ENCODE results near the gene BCL7A. TPM values are rescaled to one million over a fixed set of nuclear protein-coding genes. Genes with fewer than 3 reads are reported as not detected.

BCL7A gene
- polyA plus RNA-seq, 1 donor from 2014 or later: 51.3 TPM

DNA sequence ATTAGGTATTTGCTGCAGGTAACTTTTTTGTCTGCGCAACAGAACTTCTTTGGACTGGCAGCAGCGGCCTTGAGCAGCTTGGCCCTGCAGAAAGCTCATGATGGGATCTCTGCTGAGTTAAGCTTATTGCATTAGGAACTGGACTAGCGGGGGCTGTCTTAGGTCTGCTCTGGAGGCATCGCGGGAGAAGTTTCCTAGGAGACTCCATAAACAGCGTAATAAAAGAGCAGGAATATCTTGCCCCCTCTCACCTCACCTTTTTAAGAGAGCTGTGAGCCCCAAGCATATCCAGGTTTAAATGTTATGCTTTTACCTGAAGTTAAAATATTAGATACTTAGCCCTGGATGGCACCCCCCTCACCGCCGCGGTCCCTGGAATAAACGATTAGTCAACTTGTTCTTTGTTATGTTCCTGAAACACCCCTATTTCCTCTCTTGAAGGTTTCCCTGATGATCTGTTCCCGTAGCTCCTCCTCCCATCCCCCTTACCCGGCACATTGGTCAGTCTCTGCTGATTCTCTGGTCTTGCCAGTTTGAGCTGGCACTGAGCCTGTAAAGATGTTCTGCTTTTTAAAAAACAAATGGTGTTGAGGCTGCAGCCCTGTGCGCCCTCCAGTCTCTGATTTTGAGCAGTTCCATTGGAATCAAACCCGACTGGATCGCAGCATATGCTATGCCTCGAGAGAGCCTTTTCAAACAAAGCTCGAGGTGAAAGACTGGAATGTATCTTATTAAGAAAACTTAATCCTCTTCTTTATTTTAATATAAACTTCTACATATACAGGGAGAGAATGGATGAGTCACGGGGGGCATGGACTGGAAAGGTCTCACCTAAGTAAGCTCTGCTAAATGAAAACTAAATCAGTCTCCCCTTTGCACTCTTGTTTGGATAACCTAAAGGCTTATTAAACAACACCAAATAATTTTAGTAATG, 58.7 kb downstream of the BCL7A start:
- no peaks in the 10 kb centered on the region for H3F3A ChIP-seq (ENCODE audit: insufficient read depth, low read length, poor library complexity, severe bottlenecking)
- H3K9me2 ChIP-seq (ENCODE audit: insufficient read depth, low read length): no peaks in the 10 kb centered on the region
- no peak overlapping the region for H3K27ac ChIP-seq (ENCODE audit: low read length)
- H3K36me3 ChIP-seq (ENCODE audit: insufficient read depth, low read length): no peaks in the 10 kb centered on the region
- no peak overlapping the region for H2AFZ ChIP-seq (ENCODE audit: low read depth, low read length)
- TF ChIP-seq, protein P1, sequence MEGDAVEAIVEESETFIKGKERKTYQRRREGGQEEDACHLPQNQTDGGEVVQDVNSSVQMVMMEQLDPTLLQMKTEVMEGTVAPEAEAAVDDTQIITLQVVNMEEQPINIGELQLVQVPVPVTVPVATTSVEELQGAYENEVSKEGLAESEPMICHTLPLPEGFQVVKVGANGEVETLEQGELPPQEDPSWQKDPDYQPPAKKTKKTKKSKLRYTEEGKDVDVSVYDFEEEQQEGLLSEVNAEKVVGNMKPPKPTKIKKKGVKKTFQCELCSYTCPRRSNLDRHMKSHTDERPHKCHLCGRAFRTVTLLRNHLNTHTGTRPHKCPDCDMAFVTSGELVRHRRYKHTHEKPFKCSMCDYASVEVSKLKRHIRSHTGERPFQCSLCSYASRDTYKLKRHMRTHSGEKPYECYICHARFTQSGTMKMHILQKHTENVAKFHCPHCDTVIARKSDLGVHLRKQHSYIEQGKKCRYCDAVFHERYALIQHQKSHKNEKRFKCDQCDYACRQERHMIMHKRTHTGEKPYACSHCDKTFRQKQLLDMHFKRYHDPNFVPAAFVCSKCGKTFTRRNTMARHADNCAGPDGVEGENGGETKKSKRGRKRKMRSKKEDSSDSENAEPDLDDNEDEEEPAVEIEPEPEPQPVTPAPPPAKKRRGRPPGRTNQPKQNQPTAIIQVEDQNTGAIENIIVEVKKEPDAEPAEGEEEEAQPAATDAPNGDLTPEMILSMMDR (IDR thresholded peaks at IDR 0.05; ENCODE audit: poor library complexity, severe bottlenecking): no peak
- TF ChIP-seq RAD21 (conservative IDR thresholded peaks at IDR 0.05) (no peak), EZH2 (IDR thresholded peaks at IDR 0.05; ENCODE audit: borderline replicate concordance, insufficient read depth, low read length, poor library complexity, severe bottlenecking) (no peak), TAF1 (IDR thresholded peaks at IDR 0.05; ENCODE audit: low read depth) (no peak), EP300 (conservative IDR thresholded peaks at IDR 0.05; ENCODE audit: poor library complexity, severe bottlenecking) (no peak), MXI1 (conservative IDR thresholded peaks at IDR 0.05; ENCODE audit: poor library complexity, severe bottlenecking) (no peak), POLR2AphosphoS5 (IDR thresholded peaks at IDR 0.05) (no peak), SMC3 (conservative IDR thresholded peaks at IDR 0.05; ENCODE audit: poor library complexity) (no peak)
- TF ChIP-seq, protein P2, sequence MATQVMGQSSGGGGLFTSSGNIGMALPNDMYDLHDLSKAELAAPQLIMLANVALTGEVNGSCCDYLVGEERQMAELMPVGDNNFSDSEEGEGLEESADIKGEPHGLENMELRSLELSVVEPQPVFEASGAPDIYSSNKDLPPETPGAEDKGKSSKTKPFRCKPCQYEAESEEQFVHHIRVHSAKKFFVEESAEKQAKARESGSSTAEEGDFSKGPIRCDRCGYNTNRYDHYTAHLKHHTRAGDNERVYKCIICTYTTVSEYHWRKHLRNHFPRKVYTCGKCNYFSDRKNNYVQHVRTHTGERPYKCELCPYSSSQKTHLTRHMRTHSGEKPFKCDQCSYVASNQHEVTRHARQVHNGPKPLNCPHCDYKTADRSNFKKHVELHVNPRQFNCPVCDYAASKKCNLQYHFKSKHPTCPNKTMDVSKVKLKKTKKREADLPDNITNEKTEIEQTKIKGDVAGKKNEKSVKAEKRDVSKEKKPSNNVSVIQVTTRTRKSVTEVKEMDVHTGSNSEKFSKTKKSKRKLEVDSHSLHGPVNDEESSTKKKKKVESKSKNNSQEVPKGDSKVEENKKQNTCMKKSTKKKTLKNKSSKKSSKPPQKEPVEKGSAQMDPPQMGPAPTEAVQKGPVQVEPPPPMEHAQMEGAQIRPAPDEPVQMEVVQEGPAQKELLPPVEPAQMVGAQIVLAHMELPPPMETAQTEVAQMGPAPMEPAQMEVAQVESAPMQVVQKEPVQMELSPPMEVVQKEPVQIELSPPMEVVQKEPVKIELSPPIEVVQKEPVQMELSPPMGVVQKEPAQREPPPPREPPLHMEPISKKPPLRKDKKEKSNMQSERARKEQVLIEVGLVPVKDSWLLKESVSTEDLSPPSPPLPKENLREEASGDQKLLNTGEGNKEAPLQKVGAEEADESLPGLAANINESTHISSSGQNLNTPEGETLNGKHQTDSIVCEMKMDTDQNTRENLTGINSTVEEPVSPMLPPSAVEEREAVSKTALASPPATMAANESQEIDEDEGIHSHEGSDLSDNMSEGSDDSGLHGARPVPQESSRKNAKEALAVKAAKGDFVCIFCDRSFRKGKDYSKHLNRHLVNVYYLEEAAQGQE (IDR thresholded peaks at IDR 0.05; ENCODE audit: borderline replicate concordance): no peak
- H3K4me3 ChIP-seq (ENCODE audit: low read length): peak overlapping the region; percentile 94
- H4K20me1 ChIP-seq (ENCODE audit: insufficient read depth): no peaks in the 10 kb centered on the region
- peak overlapping the region; percentile 97 for H3K4me2 ChIP-seq (ENCODE audit: low read length)
- H3K79me2 ChIP-seq (replicated peaks; ENCODE audit: insufficient read depth, low read length): peaks cover 39% of the 10 kb centered on the region
- no peaks in the 10 kb centered on the region for H3K27me3 ChIP-seq (ENCODE audit: insufficient read depth, low read depth, low read length)
- peak overlapping the region; percentile 75 for H3K9ac ChIP-seq (ENCODE audit: low read length)
- no peaks in the 10 kb centered on the region for H3K9me3 ChIP-seq (ENCODE audit: low read length)

- no peak overlapping the region for H3K27ac ChIP-seq (ENCODE audit: low read length)
- H4K20me1 ChIP-seq (ENCODE audit: insufficient read depth): no peaks in the 10 kb centered on the region
- peak overlapping the region; percentile 94 for H3K4me3 ChIP-seq (ENCODE audit: low read length)
- no peaks in the 10 kb centered on the region for H3K9me2 ChIP-seq (ENCODE audit: insufficient read depth, low read length)
- H3K4me2 ChIP-seq (ENCODE audit: low read length): no peak overlapping the region
- H2AFZ ChIP-seq (ENCODE audit: low read depth, low read length): no peak overlapping the region
- TF ChIP-seq RAD21 (conservative IDR thresholded peaks at IDR 0.05) (no peak), EP300 (conservative IDR thresholded peaks at IDR 0.05; ENCODE audit: poor library complexity, severe bottlenecking) (no peak), SMC3 (conservative IDR thresholded peaks at IDR 0.05; ENCODE audit: poor library complexity) (no peak)
- no peaks in the 10 kb centered on the region for H3K36me3 ChIP-seq (ENCODE audit: insufficient read depth, low read length)
- no peaks in the 10 kb centered on the region for H3F3A ChIP-seq (ENCODE audit: insufficient read depth, low read length, poor library complexity, severe bottlenecking)
- H3K9me3 ChIP-seq (ENCODE audit: low read length): no peaks in the 10 kb centered on the region
- peaks cover 39% of the 10 kb centered on the region for H3K79me2 ChIP-seq (replicated peaks; ENCODE audit: insufficient read depth, low read length)
- H3K27me3 ChIP-seq (ENCODE audit: insufficient read depth, low read depth, low read length): no peaks in the 10 kb centered on the region
- no peak overlapping the region for H3K9ac ChIP-seq (ENCODE audit: low read length)
Measured at GRCh38 chr12:122081083-122081696, 59.5 kb downstream of the BCL7A start.
